B cell (primary cell): ENCODE measurements around the gene ZNF597. TPM values are rescaled to one million over a fixed set of nuclear protein-coding genes. Genes with fewer than 3 reads are reported as not detected.

ENCODE experiments used
- ATAC-seq: fragments of 200-7000 bp; cut with Tn5 transposase; one replicate; pipeline ENCODE4 v1.10.0; 2021; ENCODE audit warnings: low read depth, mild to moderate bottlenecking, moderate number of reproducible peaks, moderate library complexity
- CTCF ChIA-PET: fragments of 350-600 bp; sonication (Branson Sonifier 250); formaldehyde crosslinking; loops from one replicate; lab custom pipeline; 2021; ENCODE audit warnings: antibody characterized with exemption, inconsistent platforms; lab: Charles Lee
- POLR2A ChIA-PET: fragments of 350-600 bp; sonication (Branson Sonifier 250); formaldehyde crosslinking; loops from one replicate; lab custom pipeline; 2021; ENCODE audit warnings: antibody characterized with exemption; lab: Charles Lee
- DNase-seq: peaks from one replicate; pipeline ENCODE4 v3.0.0; 2013
- H2AFZ ChIP-seq: 2 replicates; pipeline ENCODE4 v1.6.1; 2012; ENCODE audit warnings: mild to moderate bottlenecking, low read depth, low read length; ENCODE audit not compliant: insufficient read depth, poor library complexity, severe bottlenecking
- H3K27ac ChIP-seq, 2 donors: 1 replicate in 1 of 2; 2 replicates in 1 of 2; pipeline ENCODE4 v1.5.1; 2012 to 2013; ENCODE audit warnings: low read length in 2 of 2, mild to moderate bottlenecking in 2 of 2, moderate library complexity in 1 of 2
- H3K27me3 ChIP-seq, 4 experiments: fragments of 200-600 bp in 1 of 4; sonication (generic) in 1 of 4; replicated peaks in 1 of 4; 1 replicate in 2 of 4; 2 replicates in 2 of 4; pipeline versions ENCODE4 v1.6.1 to v1.7.0; 2013 to 2016; ENCODE audit warnings: low read length in 3 of 4, mild to moderate bottlenecking in 2 of 4, mixed read lengths in 1 of 4, moderate library complexity in 1 of 4; ENCODE audit not compliant: insufficient read depth in 4 of 4, control insufficient read depth in 3 of 4; ENCODE audit errors: control extremely low read depth in 1 of 4
- H3K36me3 ChIP-seq, 2 experiments: replicated peaks in 1 of 2; 1 replicate in 1 of 2; 2 replicates in 1 of 2; pipeline versions ENCODE4 v1.6.1 to v1.7.1; 2013; ENCODE audit warnings: low read length in 1 of 2; ENCODE audit not compliant: insufficient read depth in 2 of 2, control insufficient read depth in 1 of 2; ENCODE audit errors: control extremely low read depth in 1 of 2, extremely low read depth in 1 of 2
- H3K4me1 ChIP-seq, 2 donors: fragments of 200-600 bp in 1 of 2; sonication (generic) in 1 of 2; 1 replicate in 1 of 2; 2 replicates in 1 of 2; pipeline versions ENCODE4 v1.5.1 to v1.6.1; 2013 to 2017; ENCODE audit warnings: low read length in 2 of 2; ENCODE audit not compliant: control insufficient read depth in 2 of 2, insufficient read depth in 2 of 2
- H3K4me2 ChIP-seq: replicated peaks from 2 replicates; pipeline ENCODE3; 2012; ENCODE audit warnings: mild to moderate bottlenecking, low read depth, low read length; ENCODE audit not compliant: poor library complexity, severe bottlenecking
- H3K4me3 ChIP-seq, 5 experiments: fragments of 200-600 bp in 1 of 5; sonication (generic) in 1 of 5; 1 replicate in 3 of 5; 2 replicates in 2 of 5; pipeline versions ENCODE4 v1.5.1 to v1.7.0; 2011 to 2016; ENCODE audit warnings: low read length in 4 of 5, mild to moderate bottlenecking in 4 of 5, low read depth in 2 of 5, control low read depth in 1 of 5, moderate library complexity in 1 of 5; ENCODE audit not compliant: insufficient read depth in 1 of 5; ENCODE audit errors: control extremely low read depth in 1 of 5, extremely low read depth in 1 of 5
- H3K79me2 ChIP-seq: fragments of 200-600 bp; sonication (generic); one replicate; pipeline ENCODE4 v1.6.0; 2016; ENCODE audit warnings: low read length; ENCODE audit not compliant: control insufficient read depth, insufficient read depth
- H3K9ac ChIP-seq: fragments of 200-600 bp; sonication (generic); 2 replicates; pipeline ENCODE4 v1.6.1; 2017; ENCODE audit warnings: mild to moderate bottlenecking, low read length, moderate library complexity
- H3K9me3 ChIP-seq, 3 donors: one replicate each; pipeline versions ENCODE4 v1.6.1 to v1.7.1; 2013; ENCODE audit warnings: low read length in 2 of 3; ENCODE audit not compliant: control insufficient read depth in 2 of 3, insufficient read depth in 1 of 3; ENCODE audit errors: control extremely low read depth in 1 of 3
- H4K20me1 ChIP-seq: 2 replicates; pipeline ENCODE4 v1.6.0; 2012; ENCODE audit warnings: mild to moderate bottlenecking, low read length; ENCODE audit not compliant: insufficient read depth, control insufficient read depth, poor library complexity, severe bottlenecking
- H3K27ac Mint-ChIP-seq: one replicate; pipeline ENCODE4 v1.8.0; 2021; ENCODE audit warnings: mixed read lengths
- H3K27me3 Mint-ChIP-seq: one replicate; pipeline ENCODE4 v1.8.0; 2021; ENCODE audit warnings: mixed read lengths
- H3K4me1 Mint-ChIP-seq: one replicate; pipeline ENCODE4 v1.8.0; 2021; ENCODE audit warnings: mixed read lengths
- H3K4me3 Mint-ChIP-seq: one replicate; pipeline ENCODE4 v1.8.0; 2021; ENCODE audit warnings: mixed read lengths
- H3K9me3 Mint-ChIP-seq: one replicate; pipeline ENCODE4 v1.8.0; 2022; ENCODE audit warnings: mixed read lengths; ENCODE audit not compliant: insufficient read depth
- CTCF ChIP-seq: fragments of 200-600 bp; IDR thresholded peaks from one replicate; pipeline ENCODE4 v1.8.0; 2022; ENCODE audit warnings: antibody characterized with exemption, mild to moderate bottlenecking
- EZH2 ChIP-seq: IDR thresholded peaks from 2 replicates; pipeline ENCODE4 v1.6.1; 2012; ENCODE audit warnings: borderline replicate concordance, low read depth, mild to moderate bottlenecking, moderate library complexity, low read length; ENCODE audit not compliant: insufficient read depth, poor library complexity, severe bottlenecking
- WGBS: methylation state at CpG from one replicate; pipeline ENCODE4 v1.1.5; 2013; ENCODE audit warnings: missing lambda C conversion rate; ENCODE audit not compliant: insufficient coverage; 5-methylcytosine and 5-hydroxymethylcytosine counted together
- intact Hi-C: fragments of 100-400 bp; cut with micrococcal nuclease; formaldehyde crosslinking; loops from one replicate; pipeline ENCODE4 v1.10.0; 2022
- polyA plus RNA-seq: library from polyadenylated mRNA; depleted of rRNA; stranded (reverse); fragments of >200 nt; gene quantifications from 2 replicates; pipeline ENCODE4 v1.2.3, GENCODE V29; 2012
- total RNA-seq, 2 donors: library from RNA; stranded (reverse); fragments of 120-200 nt in 1 of 2; gene quantifications; 1 replicate in 1 of 2; 2 replicates in 1 of 2; pipeline versions ENCODE4 v1.2.3 to v1.2.4, GENCODE V29; 2013 to 2022

The ZNF597 gene
- total and polyA plus RNA-seq, 2 donors (not counting 1 experiment from before 2014, with no cell fraction given), result 1.3 to 5.0 TPM

- H3K9me3 Mint-ChIP-seq, result no peaks in the 10 kb centered on the region
- Histone ChIP-seq H4K20me1 (peaks cover 92% of the 10 kb centered on the region), H3K9me3 (no peaks in the 10 kb centered on the region), H3K9ac (no peak overlapping the region), H2AFZ (no peak overlapping the region), H3K4me2 (no peak overlapping the region), H3K4me1 (peaks cover 9 to 12% of the 10 kb centered on the region in 2 donors), H3K79me2 (peaks cover 100% of the 10 kb centered on the region), H3K36me3 (peaks cover 2 to 10% of the 10 kb centered on the region in 2 experiments), H3K27me3 (no peaks in the 10 kb centered on the region), H3K4me3 (no peak overlapping the region), H3K27ac (no peak overlapping the region)
- no peaks in the 10 kb centered on the region for H3K27me3 Mint-ChIP-seq
- 96% methylated on average over 20 of the region's 21 CpGs for WGBS
- POLR2A ChIA-PET, result no interaction called here
- no peak for TF ChIP-seq CTCF
- TF ChIP-seq EZH2, result no peak
- no peak overlapping the region for H3K4me3 Mint-ChIP-seq
- DNase-seq (no peak), ATAC-seq (no peak)
- CTCF ChIA-PET, result no interaction called here
- no peak overlapping the region for H3K27ac Mint-ChIP-seq
- H3K4me1 Mint-ChIP-seq, result peaks cover 47% of the 10 kb centered on the region
- intact Hi-C loops, result no loop called here
These were observed 22.7 kb upstream of the ZNF597 start for GRCh38 chr16:3465911-3466584.

- Mint-ChIP-seq H3K27me3 (no peaks in the 10 kb centered on the region), H3K4me3 (no peak overlapping the region), H3K4me1 (peaks cover 55% of the 10 kb centered on the region), H3K27ac (no peak overlapping the region), H3K9me3 (no peaks in the 10 kb centered on the region)
- no peak overlapping the region for H3K9ac ChIP-seq
- intact Hi-C loops, result no loop called here
- no peak for TF ChIP-seq CTCF
- TF ChIP-seq EZH2, result no peak
- no peak overlapping the region for H3K4me3 ChIP-seq
- no peaks in the 10 kb centered on the region for H3K27me3 ChIP-seq
- H3K9me3 ChIP-seq, result no peaks in the 10 kb centered on the region
- H3K4me1 ChIP-seq, result peaks cover 15 to 16% of the 10 kb centered on the region in 2 donors
- H2AFZ ChIP-seq, result no peak overlapping the region
- no peak overlapping the region for H3K4me2 ChIP-seq
- H3K79me2 ChIP-seq, result peaks cover 100% of the 10 kb centered on the region
- H3K27ac ChIP-seq, result no peak overlapping the region
- DNase-seq (no peak), ATAC-seq (no peak)
- CTCF ChIA-PET, result no interaction called here
- peaks cover 2 to 10% of the 10 kb centered on the region in 2 experiments for H3K36me3 ChIP-seq
- peaks cover 86% of the 10 kb centered on the region for H4K20me1 ChIP-seq
- POLR2A ChIA-PET, result no interaction called here
- WGBS, result 91% methylated on average over 12 of the region's 12 CpGs
These were observed 22.0 kb upstream of the ZNF597 start for GRCh38 chr16:3465301-3465700.
